ENCODE measurements around the gene TGIF2.
A peak's percentile ranks its signal among the peaks of the same experiment; 100 is the strongest.
"Not testable (repeated sequence)": the region's sequence is repeated elsewhere in the genome, so short reads cannot be mapped to it uniquely, and the experiment has no call there.

Gene TGIF2

GRCh38 chr20:36547186-36548005 is 26.0 kb upstream of the TGIF2 start:
- DNase-seq = no peak

DNA sequence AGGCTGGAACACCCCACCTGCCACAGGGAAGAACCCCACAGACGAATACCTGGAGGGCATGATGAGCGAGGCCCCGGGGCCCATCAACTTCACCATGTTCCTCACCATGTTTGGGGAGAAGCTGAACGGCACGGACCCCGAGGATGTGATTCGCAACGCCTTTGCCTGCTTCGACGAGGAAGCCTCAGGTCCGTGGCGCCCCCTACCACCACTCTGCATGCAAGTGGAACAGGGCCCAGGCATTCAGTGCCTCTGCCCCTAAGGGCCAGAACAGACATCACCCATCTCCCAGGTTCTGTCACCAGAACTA is 25.4 kb upstream of the TGIF2 start:
- DNase-seq = no peak

DNA sequence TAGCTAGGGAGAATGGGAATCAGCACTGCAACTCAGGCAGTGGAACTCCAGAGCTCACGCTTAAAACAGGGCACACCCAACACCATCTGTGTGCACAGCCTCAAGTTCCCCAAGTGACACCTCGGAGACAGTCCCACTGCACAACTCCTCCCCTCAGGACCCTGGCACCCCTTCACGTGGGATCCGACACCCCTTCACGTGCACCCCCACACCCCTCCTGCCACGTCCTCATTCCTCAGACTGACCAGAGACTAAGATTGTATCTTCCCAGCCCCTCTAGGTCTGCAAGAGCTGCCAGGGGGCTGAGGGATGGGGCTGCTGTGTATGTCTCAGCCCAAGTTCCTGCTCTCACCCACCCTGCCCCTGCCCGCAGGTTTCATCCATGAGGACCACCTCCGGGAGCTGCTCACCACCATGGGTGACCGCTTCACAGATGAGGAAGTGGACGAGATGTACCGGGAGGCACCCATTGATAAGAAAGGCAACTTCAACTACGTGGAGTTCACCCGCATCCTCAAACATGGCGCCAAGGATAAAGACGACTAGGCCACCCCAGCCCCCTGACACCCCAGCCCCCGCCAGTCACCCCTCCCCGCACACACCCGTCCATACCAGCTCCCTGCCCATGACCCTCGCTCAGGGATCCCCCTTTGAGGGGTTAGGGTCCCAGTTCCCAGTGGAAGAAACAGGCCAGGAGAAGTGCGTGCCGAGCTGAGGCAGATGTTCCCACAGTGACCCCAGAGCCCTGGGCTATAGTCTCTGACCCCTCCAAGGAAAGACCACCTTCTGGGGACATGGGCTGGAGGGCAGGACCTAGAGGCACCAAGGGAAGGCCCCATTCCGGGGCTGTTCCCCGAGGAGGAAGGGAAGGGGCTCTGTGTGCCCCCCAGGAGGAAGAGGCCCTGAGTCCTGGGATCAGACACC is 24.4 kb upstream of the TGIF2 start:
- no peak for DNase-seq

DNA sequence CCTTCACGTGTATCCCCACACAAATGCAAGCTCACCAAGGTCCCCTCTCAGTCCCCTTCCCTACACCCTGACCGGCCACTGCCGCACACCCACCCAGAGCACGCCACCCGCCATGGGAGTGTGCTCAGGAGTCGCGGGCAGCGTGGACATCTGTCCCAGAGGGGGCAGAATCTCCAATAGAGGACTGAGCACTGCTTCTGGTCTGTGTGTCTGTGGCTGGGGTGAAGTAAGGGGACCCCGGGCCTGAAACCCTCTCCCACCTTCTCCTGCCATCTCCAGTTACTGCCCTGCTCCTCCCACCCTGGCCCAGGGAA is 23.8 kb upstream of the TGIF2 start:
- no peak for DNase-seq

GRCh38 chr20:36549942-36550789 is 23.2 kb upstream of the TGIF2 start:
- peak; percentile 47 for DNase-seq

- DNase-seq = peak; percentile 48
These were observed 22.6 kb upstream of the TGIF2 start for GRCh38 chr20:36550790-36551299.

GRCh38 chr20:36555248-36555647 is 18.1 kb upstream of the TGIF2 start:
- no peak for DNase-seq

DNA sequence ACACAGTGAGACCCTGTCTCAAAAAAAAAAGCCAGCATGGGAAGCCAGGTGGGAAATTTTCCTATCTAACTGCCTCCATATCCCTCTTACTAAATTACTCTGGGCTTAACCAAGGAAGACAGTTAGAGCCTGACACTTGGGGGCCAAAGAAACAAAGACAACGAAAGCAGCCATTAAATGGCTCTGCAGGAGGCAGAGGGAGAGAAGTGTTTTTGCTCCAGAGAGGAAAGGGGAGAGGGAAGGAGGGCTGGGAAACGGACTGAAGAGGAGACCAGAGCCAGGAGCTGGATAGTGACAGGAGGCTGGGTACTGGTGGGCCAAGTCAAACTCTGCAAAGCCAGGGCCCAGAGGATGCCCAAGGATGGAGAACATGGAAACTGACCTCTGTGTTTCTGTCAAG is 10.7 kb upstream of the TGIF2 start:
- DNase-seq = no peak

DNA sequence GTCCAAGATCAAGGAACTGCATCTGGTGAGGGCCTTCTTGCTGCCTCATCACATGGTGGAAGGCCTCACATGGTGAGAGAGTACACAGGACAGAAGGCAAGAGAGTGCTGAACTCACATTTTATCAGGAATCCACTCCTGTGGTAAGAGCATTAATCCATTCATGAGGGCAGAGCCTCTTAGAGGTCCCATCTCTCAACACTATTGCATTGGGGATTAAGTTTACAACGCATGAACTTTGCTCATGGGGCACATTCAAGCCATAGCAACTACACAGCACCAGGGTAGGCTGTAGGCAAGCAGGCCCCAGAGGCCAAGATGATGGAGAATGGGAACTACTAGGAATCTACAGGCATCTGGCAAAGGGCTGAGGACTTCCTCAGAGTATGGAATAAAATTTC is 10.0 kb upstream of the TGIF2 start:
- no peak for DNase-seq

GRCh38 chr20:36564078-36564725 is 9.2 kb upstream of the TGIF2 start:
- DNase-seq = not testable (repeated sequence)

DNA sequence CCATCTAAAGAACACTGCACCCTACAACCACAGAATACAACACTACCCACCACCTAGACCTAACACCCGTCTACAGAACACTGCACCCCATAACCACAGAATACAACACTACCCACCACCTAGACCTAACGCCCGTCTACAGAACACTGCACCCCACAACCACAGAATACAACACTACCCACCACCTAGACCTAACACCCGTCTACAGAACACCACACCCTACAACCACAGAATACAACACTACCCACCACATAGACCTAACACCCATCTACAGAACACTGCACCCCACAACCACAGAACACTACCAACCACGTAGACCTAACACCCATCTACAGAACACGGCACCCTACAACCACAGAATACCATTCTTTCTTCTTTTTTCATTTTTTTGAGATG is 8.7 kb upstream of the TGIF2 start:
- not testable (repeated sequence) for DNase-seq

DNA sequence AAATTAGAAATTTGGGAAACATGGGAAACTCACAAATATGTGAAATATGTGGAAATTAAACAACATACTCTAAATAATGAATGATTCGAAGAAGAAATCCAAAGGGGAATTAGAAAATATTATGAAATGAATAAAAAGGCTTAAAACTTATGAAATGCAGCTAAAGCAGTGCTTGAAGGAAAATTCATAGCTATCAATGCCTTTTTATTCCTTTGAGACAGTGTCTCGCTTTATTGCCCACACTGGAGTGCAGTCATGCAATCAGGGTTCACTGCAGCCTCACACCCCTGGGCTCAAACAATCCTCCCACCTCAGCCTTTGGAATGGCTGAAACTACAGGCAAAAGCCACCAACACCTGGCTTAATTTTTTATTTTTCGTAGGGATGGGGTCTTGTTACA is 7.9 kb upstream of the TGIF2 start:
- DNase-seq = no peak

GRCh38 chr20:36569847-36570429 is 3.5 kb upstream of the TGIF2 start:
- peak; percentile 65 for DNase-seq

GRCh38 chr20:36571564-36572504 is 1.6 kb upstream of the TGIF2 start:
- no peak for DNase-seq

- DNase-seq = peak; percentile 48
These were observed 695 bp upstream of the TGIF2 start for GRCh38 chr20:36572701-36573102.

DNA sequence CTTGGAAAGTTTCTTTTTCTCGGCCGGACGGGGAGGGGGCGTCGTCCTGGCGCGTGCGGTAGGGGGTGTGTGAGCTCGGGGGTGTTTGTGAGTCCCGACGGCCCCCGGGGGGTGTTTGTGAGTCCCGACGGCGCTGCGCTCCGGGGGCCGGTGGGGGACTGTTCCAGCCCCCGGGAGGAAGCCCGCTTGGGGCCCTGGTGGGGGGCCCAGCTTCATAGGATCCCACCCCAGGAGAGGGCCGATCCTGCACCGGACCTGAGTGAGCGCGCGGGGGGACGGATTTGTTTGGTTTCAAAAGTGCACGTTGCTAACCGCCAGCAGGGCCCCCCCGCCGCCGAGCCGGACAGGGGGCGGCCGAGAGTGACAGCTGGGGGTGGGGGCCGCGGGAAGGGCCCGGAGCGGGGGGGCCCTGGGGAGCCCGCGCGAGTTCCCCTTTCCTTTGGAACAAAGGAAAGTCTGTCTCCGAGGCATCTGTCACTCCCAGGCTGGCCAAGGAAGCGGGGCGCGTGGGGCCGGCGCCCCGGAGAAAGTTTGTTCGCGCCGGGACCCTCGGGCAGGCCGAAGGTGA is 485 bp downstream of the TGIF2 start:
- DNase-seq = no peak

GRCh38 chr20:36574366-36575135 is 1.2 kb downstream of the TGIF2 start:
- DNase-seq = peak; percentile 48

DNA sequence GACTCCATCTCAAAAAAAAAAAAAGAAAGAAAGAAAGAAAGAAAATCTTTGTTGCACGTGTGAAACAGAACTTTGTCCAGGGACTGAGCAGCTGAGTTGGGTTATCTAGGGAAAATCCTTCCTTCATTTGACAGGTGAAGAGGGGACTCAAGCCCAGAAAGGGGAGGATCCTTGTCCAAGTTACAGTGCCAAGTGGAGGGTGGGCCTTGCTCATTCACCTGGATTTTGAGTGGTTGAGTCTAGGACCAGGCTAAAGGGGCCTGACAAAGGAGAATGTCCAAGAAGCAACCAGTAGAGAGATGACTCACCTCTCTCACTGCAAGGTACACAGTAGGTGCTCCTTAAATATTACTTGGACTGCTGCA is 2.7 kb downstream of the TGIF2 start:
- no peak for DNase-seq

DNA sequence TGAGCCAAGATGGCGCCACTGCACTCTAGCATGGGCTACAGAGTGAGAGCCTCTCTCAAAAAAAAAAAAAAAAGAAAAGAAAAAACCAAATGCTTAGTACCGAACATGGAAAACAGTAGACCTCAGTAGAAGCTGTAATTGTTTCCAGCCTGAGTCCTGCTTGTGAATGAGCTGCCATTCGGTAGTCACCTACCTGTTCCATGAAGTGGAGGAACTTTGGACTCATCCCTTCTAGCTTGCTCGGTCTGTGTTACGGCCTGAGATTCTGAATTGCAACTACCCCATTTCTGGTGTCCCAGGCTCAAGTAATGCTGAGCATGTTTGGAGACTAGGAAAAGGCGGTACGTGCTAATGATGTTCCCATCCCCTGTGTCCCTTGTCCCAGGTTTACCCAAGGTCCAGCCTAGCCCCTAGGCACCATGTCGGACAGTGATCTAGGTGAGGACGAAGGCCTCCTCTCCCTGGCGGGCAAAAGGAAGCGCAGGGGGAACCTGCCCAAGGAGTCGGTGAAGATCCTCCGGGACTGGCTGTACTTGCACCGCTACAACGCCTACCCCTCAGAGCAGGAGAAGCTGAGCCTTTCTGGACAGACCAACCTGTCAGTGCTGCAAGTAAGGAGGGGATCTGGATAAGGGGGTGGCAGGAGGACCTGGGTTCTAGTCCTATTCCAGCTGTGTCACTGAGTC is 5.1 kb downstream of the TGIF2 start:
- no peak for DNase-seq

Data from fibroblast of skin of back (primary cell).